CD4-positive, alpha-beta memory T cell (primary cell): ENCODE results near the gene BCAR3. TPM values are rescaled to one million over a fixed set of nuclear protein-coding genes. Genes with fewer than 3 reads are reported as not detected.

Experiments
- CTCF ChIA-PET: fragments of 350-600 bp; sonication (Branson Sonifier 250); formaldehyde crosslinking; loops from one replicate; lab custom pipeline; 2021; ENCODE audit warnings: inconsistent platforms; ENCODE audit not compliant: partially characterized antibody; lab: Charles Lee
- POLR2A ChIA-PET: fragments of 350-600 bp; sonication (Branson Sonifier 250); formaldehyde crosslinking; loops from one replicate; lab custom pipeline; 2021; ENCODE audit not compliant: partially characterized antibody; lab: Charles Lee
- DNase-seq, 5 donors: peaks; one replicate each; pipeline versions ENCODE4 v3.0.0 to v3.0.0-alpha.2; 2020 to 2022; ENCODE audit warnings: mixed read lengths in 1 of 5
- H3K27ac ChIP-seq: one replicate; pipeline ENCODE4 v1.7.0; 2013; ENCODE audit warnings: low read depth, low read length
- H3K27me3 ChIP-seq: 2 replicates; pipeline ENCODE4 v1.7.0; 2013; ENCODE audit warnings: mild to moderate bottlenecking, low read length, moderate library complexity; ENCODE audit not compliant: insufficient read depth
- H3K36me3 ChIP-seq: 2 replicates; pipeline ENCODE4 v1.7.0; 2013; ENCODE audit warnings: mild to moderate bottlenecking, low read length, moderate library complexity; ENCODE audit not compliant: insufficient read depth
- H3K4me1 ChIP-seq: 2 replicates; pipeline ENCODE4 v1.7.0; 2013; ENCODE audit warnings: mild to moderate bottlenecking, low read length, moderate library complexity; ENCODE audit not compliant: insufficient read depth
- H3K4me3 ChIP-seq, 2 donors: one replicate each; pipeline ENCODE4 v1.7.0; 2013; ENCODE audit warnings: low read length in 2 of 2, mild to moderate bottlenecking in 1 of 2
- H3K9me3 ChIP-seq, 2 donors: one replicate each; pipeline ENCODE4 v1.7.0; 2013; ENCODE audit warnings: low read length in 2 of 2, control low read depth in 1 of 2; ENCODE audit not compliant: control insufficient read depth in 1 of 2
- H3K27ac Mint-ChIP-seq, 7 donors: one replicate each; pipeline ENCODE4 v1.8.0; 2020 to 2021; ENCODE audit warnings: mixed read lengths in 7 of 7, mild to moderate bottlenecking in 6 of 7, inconsistent platforms in 3 of 7, moderate library complexity in 3 of 7
- H3K27me3 Mint-ChIP-seq, 2 donors: one replicate each; pipeline ENCODE4 v1.8.0; 2020 to 2021; ENCODE audit warnings: mixed read lengths in 2 of 2
- H3K36me3 Mint-ChIP-seq, 2 donors: one replicate each; pipeline ENCODE4 v1.8.0; 2020 to 2021; ENCODE audit warnings: mixed read lengths in 2 of 2, inconsistent platforms in 1 of 2, mild to moderate bottlenecking in 1 of 2
- H3K4me1 Mint-ChIP-seq, 4 donors: one replicate each; pipeline ENCODE4 v1.8.0; 2020 to 2021; ENCODE audit warnings: mixed read lengths in 4 of 4, mild to moderate bottlenecking in 1 of 4
- H3K4me3 Mint-ChIP-seq, 8 donors: one replicate each; pipeline ENCODE4 v1.8.0; 2020 to 2021; ENCODE audit warnings: mixed read lengths in 8 of 8, mild to moderate bottlenecking in 7 of 8, moderate library complexity in 6 of 8, inconsistent platforms in 3 of 8
- H3K9me3 Mint-ChIP-seq, 8 donors: one replicate each; pipeline ENCODE4 v1.8.0; 2020 to 2021; ENCODE audit warnings: mixed read lengths in 8 of 8, mild to moderate bottlenecking in 5 of 8, inconsistent platforms in 3 of 8, moderate library complexity in 1 of 8
- intact Hi-C: fragments of 100-400 bp; cut with micrococcal nuclease; formaldehyde crosslinking; loops from one replicate; pipeline ENCODE4 v1.15.1; 2023
- polyA plus RNA-seq, 2 donors: library from polyadenylated mRNA; unstranded; fragments of 300-500 nt; fragmentation: Illumina TruSeq; gene quantifications; one replicate each; pipeline ENCODE4 v1.2.3, GENCODE V29; 2021
- total RNA-seq, 2 experiments: library from RNA; stranded (reverse); gene quantifications; one replicate each; pipeline ENCODE4 v1.2.3, GENCODE V29; 2021

The BCAR3 gene
- total and polyA plus RNA-seq, 4 experiments from 2014 or later: 0.39 to 1.2 (median 0.76) TPM

- Histone ChIP-seq H3K4me3 (no peak overlapping the region), H3K4me1 (peaks cover 4% of the 10 kb centered on the region), H3K27ac (no peak overlapping the region), H3K36me3 (no peaks in the 10 kb centered on the region), H3K9me3 (no peaks in the 10 kb centered on the region), H3K27me3 (no peaks in the 10 kb centered on the region)
- intact Hi-C loops: no loop called here
- peaks cover 18 to 28% of the 10 kb centered on the region in 2 donors for H3K27me3 Mint-ChIP-seq
- ChIA-PET POLR2A (no interaction called here), CTCF (interaction anchor here (0.6 kb wide), 2 partner anchors 158 to 358 kb away, joined by 3 to 5 read pairs; no protein-coding TSS in a partner anchor)
- peaks cover 4 to 11% (median 5%) of the 10 kb centered on the region in 4 donors for H3K4me1 Mint-ChIP-seq
- H3K27ac Mint-ChIP-seq: no peak overlapping the region
- no peak for DNase-seq
- H3K9me3 Mint-ChIP-seq: peaks cover 0 to 2% (median 0%) of the 10 kb centered on the region in 8 donors
- H3K4me3 Mint-ChIP-seq: no peak overlapping the region
- no peaks in the 10 kb centered on the region for H3K36me3 Mint-ChIP-seq
Observed at GRCh38 chr1:93686504-93687250, 5.0 kb upstream of the BCAR3 start.

- Mint-ChIP-seq H3K9me3 (peaks cover 0 to 2% (median 0%) of the 10 kb centered on the region in 8 donors), H3K4me3 (no peak overlapping the region), H3K36me3 (no peaks in the 10 kb centered on the region), H3K27me3 (peaks cover 18 to 28% of the 10 kb centered on the region in 2 donors), H3K27ac (no peak overlapping the region), H3K4me1 (peaks cover 4 to 11% (median 5%) of the 10 kb centered on the region in 4 donors)
- intact Hi-C loops: no loop called here
- ChIA-PET POLR2A (no interaction called here), CTCF (interaction anchor here (0.6 kb wide), 1 partner anchor 359 kb away, joined by 5 read pairs; no protein-coding TSS in a partner anchor)
- Histone ChIP-seq H3K27me3 (no peaks in the 10 kb centered on the region), H3K36me3 (no peaks in the 10 kb centered on the region), H3K27ac (no peak overlapping the region), H3K9me3 (no peaks in the 10 kb centered on the region), H3K4me1 (peaks cover 5% of the 10 kb centered on the region), H3K4me3 (no peak overlapping the region)
- no peak for DNase-seq
Observed at GRCh38 chr1:93685918-93686317, 4.3 kb upstream of the BCAR3 start.

- Histone ChIP-seq H3K27ac (no peak overlapping the region), H3K27me3 (peaks cover 7% of the 10 kb centered on the region), H3K9me3 (no peaks in the 10 kb centered on the region), H3K4me1 (peaks cover 10% of the 10 kb centered on the region), H3K36me3 (no peaks in the 10 kb centered on the region), H3K4me3 (no peak overlapping the region)
- H3K9me3 Mint-ChIP-seq: peaks cover 0 to 2% (median 0%) of the 10 kb centered on the region in 8 donors
- H3K27ac Mint-ChIP-seq: no peak overlapping the region
- no peaks in the 10 kb centered on the region for H3K36me3 Mint-ChIP-seq
- peak overlapping the region in 2 of 8 donors; percentile 5 to 30 for H3K4me3 Mint-ChIP-seq
- H3K27me3 Mint-ChIP-seq: peaks cover 22 to 40% of the 10 kb centered on the region in 2 donors
- ChIA-PET CTCF (no interaction called here), POLR2A (no interaction called here)
- intact Hi-C loops: no loop called here
- no peak for DNase-seq
- peaks cover 9 to 17% (median 11%) of the 10 kb centered on the region in 4 donors for H3K4me1 Mint-ChIP-seq
Observed at GRCh38 chr1:93683234-93683633, 1.6 kb upstream of the BCAR3 start.

GRCh38 chr1:93681989-93682412 lies 364 bp upstream of the BCAR3 start:
- Histone ChIP-seq H3K27me3 (peaks cover 7% of the 10 kb centered on the region), H3K4me1 (peaks cover 10% of the 10 kb centered on the region), H3K27ac (no peak overlapping the region), H3K9me3 (no peaks in the 10 kb centered on the region), H3K36me3 (no peaks in the 10 kb centered on the region), H3K4me3 (no peak overlapping the region)
- Mint-ChIP-seq H3K27ac (no peak overlapping the region), H3K4me1 (peaks cover 9 to 17% (median 11%) of the 10 kb centered on the region in 4 donors), H3K27me3 (peaks cover 23 to 45% of the 10 kb centered on the region in 2 donors), H3K9me3 (peaks cover 0 to 2% (median 0%) of the 10 kb centered on the region in 8 donors), H3K36me3 (no peaks in the 10 kb centered on the region), H3K4me3 (peak overlapping the region; percentile 73 to 87 (median 78))
- CTCF ChIA-PET: interaction anchor here (1.2 kb wide), 1 partner anchor 15 kb away, joined by 3 read pairs; no protein-coding TSS in a partner anchor
- peak in 1 of 5 donors; percentile 16 for DNase-seq
- POLR2A ChIA-PET: no interaction called here
- intact Hi-C loops: no loop called here

GRCh38 chr1:93680420-93681100 lies 1.1 kb downstream of the BCAR3 start:
- ChIA-PET CTCF (interaction anchor here (0.9 to 1.3 kb wide), 2 partner anchors 9 to 51 kb away, joined by 3 to 5 read pairs; no protein-coding TSS in a partner anchor), POLR2A (no interaction called here)
- intact Hi-C loops: no loop called here
- Mint-ChIP-seq H3K9me3 (peaks cover 0 to 2% (median 0%) of the 10 kb centered on the region in 8 donors), H3K4me1 (peaks cover 9 to 17% (median 11%) of the 10 kb centered on the region in 4 donors), H3K36me3 (no peaks in the 10 kb centered on the region), H3K27ac (peak overlapping the region in 3 of 7 donors; percentile 2 to 74 (median 2)), H3K27me3 (peaks cover 22 to 39% of the 10 kb centered on the region in 2 donors), H3K4me3 (peak overlapping the region; percentile 74 to 88 (median 84))
- H3K36me3 ChIP-seq: no peaks in the 10 kb centered on the region
- peaks cover 7% of the 10 kb centered on the region for H3K27me3 ChIP-seq
- peak overlapping the region in 1 of 2 donors; percentile 12 for H3K4me3 ChIP-seq
- no peaks in the 10 kb centered on the region for H3K9me3 ChIP-seq
- H3K4me1 ChIP-seq: peaks cover 10% of the 10 kb centered on the region
- H3K27ac ChIP-seq: no peak overlapping the region
- DNase-seq: peak in 2 of 5 donors; percentile 21 to 23

GRCh38 chr1:93680076-93680419 lies 1.6 kb downstream of the BCAR3 start:
- H3K4me1 Mint-ChIP-seq: peaks cover 9 to 17% (median 11%) of the 10 kb centered on the region in 4 donors
- H3K36me3 ChIP-seq: no peaks in the 10 kb centered on the region
- no peak overlapping the region for H3K4me3 ChIP-seq
- H3K4me3 Mint-ChIP-seq: peak overlapping the region in 5 of 8 donors; percentile 8 to 84 (median 35)
- POLR2A ChIA-PET: no interaction called here
- DNase-seq: no peak
- peaks cover 0 to 2% (median 0%) of the 10 kb centered on the region in 8 donors for H3K9me3 Mint-ChIP-seq
- peaks cover 22 to 39% of the 10 kb centered on the region in 2 donors for H3K27me3 Mint-ChIP-seq
- intact Hi-C loops: no loop called here
- H3K36me3 Mint-ChIP-seq: no peaks in the 10 kb centered on the region
- H3K27ac Mint-ChIP-seq: no peak overlapping the region
- no peak overlapping the region for H3K27ac ChIP-seq
- H3K27me3 ChIP-seq: peaks cover 7% of the 10 kb centered on the region
- peaks cover 10% of the 10 kb centered on the region for H3K4me1 ChIP-seq
- CTCF ChIA-PET: interaction anchor here (0.9 to 1.3 kb wide), 2 partner anchors 8 to 51 kb away, joined by 3 to 5 read pairs; no protein-coding TSS in a partner anchor
- H3K9me3 ChIP-seq: no peaks in the 10 kb centered on the region

- Histone ChIP-seq H3K4me3 (no peak overlapping the region), H3K27ac (no peak overlapping the region), H3K27me3 (peaks cover 7% of the 10 kb centered on the region), H3K36me3 (no peaks in the 10 kb centered on the region), H3K9me3 (no peaks in the 10 kb centered on the region), H3K4me1 (peaks cover 10% of the 10 kb centered on the region)
- H3K4me1 Mint-ChIP-seq: peaks cover 9 to 17% (median 11%) of the 10 kb centered on the region in 4 donors
- no peak overlapping the region for H3K27ac Mint-ChIP-seq
- peak overlapping the region in 1 of 8 donors; percentile 31 for H3K4me3 Mint-ChIP-seq
- CTCF ChIA-PET: no interaction called here
- intact Hi-C loops: no loop called here
- H3K27me3 Mint-ChIP-seq: peaks cover 22 to 40% of the 10 kb centered on the region in 2 donors
- no peaks in the 10 kb centered on the region for H3K36me3 Mint-ChIP-seq
- POLR2A ChIA-PET: no interaction called here
- peaks cover 0 to 2% (median 0%) of the 10 kb centered on the region in 8 donors for H3K9me3 Mint-ChIP-seq
- no peak for DNase-seq
Observed at GRCh38 chr1:93679546-93679945, 2.1 kb downstream of the BCAR3 start.
